HUDEP-2 (cell line): ENCODE results near the gene MAML3.
"Not testable (repeated sequence)": the region's sequence is repeated elsewhere in the genome, so short reads cannot be mapped to it uniquely, and the experiment has no call there.

ENCODE experiments used
- DNase-seq, 76 experiments: peaks; one replicate each; lab custom pipeline; 2025; ENCODE audit not compliant: unreplicated experiment in 76 of 76; lab: John Stamatoyannopoulos, UW

The MAML3 gene

DNA sequence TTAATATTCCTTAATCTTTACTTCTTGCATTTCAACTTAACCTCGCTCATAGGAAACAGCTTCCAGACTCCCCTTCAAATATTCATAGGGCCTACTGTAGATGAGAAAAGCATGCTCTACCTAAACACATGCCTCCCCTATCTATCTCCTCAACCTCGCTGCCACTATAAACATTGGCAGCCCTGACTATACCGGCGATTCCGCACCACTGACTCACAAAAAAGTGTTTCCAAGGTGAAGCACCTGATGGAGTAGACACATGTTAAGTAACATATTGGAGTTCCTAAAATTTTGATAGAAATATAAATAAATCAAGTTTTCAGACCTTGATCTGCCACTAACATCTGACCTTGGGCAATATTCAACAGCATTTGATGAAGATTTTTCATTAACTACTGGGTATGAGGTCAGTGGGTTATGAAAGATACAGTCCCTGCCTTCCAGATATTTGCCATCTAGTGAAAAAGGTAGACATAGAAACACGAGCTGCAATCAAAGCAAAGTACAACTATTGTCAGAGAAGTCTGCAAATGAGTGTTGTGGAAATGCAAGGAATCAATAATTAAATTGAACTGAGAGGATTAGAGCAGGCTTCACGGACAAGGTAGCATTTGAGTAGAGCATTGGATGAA lies 184.2 kb downstream of the MAML3 start:
- DNase-seq = no peak

DNA sequence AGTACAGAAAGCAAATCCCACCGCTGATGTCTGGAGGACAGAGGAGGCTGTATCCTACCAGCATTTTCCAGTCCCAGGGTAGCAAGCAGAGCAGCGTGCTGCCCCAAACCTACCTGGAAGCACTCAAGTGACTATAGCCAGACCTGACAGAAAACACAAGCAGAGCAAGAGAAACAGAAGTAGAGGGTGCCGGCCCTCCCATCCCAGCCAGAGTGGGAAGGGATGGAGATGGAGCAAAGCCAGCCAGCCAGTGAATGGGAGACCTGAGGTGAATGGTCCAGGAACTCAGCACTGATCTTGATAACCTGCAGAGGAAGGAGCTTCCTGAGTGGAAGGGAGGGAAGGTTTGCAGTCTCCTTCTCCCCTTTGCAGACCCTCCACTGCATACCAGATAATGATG lies 185.2 kb downstream of the MAML3 start:
- no peak for DNase-seq

DNA sequence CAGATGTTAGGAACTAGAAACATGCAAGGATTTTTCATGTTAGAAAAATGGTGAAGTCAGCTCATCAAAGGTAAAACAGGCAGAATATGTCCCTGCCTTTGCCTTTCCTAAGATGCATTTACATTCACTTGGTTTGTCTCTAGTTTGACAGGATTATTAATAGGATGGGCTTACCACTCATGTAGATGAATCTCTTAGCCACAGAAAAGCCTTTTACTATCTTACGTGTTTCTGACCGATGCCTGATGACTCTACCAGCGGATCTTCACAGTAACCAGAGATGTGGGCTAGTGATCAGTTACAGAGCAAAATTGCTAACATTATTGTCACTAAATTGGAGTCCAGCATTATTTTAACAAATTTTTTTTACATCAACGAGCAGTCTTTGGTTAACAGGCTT lies 187.6 kb downstream of the MAML3 start:
- no peak for DNase-seq

GRCh38 chr4:139965789-139966188 lies 188.2 kb downstream of the MAML3 start:
- DNase-seq = no peak

DNA sequence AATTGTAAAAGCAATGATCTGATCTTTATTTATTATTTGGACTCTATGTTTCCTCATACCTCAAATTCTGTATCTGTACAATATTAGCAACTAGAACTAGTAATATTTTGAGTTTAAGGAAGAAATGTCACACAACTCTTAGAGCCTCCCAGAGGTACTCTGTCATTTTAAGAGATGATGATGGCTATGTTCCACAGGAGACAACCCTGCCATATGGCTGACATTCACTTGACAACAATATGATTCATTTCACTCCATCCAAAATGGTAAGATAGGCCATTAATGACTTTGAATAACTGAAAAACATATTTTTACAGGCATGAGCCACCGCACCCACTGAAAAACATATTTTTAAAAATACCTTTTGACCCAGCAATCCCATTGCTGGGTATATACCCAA lies 190.3 kb downstream of the MAML3 start:
- DNase-seq = no peak

- no peak for DNase-seq
Measured at GRCh38 chr4:139962130-139962684, 191.8 kb downstream of the MAML3 start.

DNA sequence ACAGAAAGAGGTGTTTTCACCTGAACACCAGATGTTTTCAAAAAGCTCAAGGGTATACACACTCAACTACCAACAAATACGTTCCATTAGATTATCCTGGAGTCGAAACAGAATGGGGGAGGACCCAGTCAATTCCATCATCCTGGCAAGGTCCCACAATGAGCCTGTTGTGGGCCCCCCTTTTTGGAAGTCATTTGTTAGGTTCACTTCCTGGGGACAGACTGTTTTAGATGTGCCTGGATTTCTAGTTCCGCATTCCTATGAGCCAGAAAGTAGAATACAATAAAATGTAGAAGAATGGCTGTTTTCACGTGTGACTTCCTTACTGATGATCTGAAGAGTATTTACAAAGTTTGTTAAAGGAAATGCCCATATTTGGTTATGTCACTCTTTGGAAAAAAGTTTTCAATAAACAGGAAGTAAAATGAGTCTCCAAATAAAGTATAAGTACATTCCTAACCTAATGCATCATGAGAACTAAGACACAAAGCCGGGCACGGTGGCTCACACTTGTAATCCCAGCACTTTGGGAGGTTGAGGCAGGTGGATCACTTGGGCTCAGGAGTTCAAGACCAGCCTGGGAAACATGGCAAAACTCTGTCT lies 192.5 kb downstream of the MAML3 start:
- no peak for DNase-seq

- DNase-seq = no peak
Measured at GRCh38 chr4:139959396-139959795, 194.6 kb downstream of the MAML3 start.

DNA sequence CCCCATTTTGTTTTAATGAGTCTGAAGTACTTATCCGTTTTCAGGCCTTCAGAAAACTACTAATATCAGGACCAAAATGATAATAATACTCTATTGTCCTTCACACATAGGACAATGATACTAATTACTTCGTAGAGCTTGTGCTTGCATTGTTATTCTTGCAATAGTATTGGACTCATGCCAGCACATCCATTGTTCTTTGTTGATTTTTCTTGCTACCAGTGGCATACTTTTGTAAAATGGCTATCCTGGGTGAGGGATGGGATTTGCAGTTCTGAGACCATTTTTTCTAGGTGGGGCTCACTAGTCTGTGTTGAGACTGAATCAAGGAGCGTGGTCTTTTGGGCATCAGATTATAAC lies 195.3 kb downstream of the MAML3 start:
- no peak for DNase-seq

DNA sequence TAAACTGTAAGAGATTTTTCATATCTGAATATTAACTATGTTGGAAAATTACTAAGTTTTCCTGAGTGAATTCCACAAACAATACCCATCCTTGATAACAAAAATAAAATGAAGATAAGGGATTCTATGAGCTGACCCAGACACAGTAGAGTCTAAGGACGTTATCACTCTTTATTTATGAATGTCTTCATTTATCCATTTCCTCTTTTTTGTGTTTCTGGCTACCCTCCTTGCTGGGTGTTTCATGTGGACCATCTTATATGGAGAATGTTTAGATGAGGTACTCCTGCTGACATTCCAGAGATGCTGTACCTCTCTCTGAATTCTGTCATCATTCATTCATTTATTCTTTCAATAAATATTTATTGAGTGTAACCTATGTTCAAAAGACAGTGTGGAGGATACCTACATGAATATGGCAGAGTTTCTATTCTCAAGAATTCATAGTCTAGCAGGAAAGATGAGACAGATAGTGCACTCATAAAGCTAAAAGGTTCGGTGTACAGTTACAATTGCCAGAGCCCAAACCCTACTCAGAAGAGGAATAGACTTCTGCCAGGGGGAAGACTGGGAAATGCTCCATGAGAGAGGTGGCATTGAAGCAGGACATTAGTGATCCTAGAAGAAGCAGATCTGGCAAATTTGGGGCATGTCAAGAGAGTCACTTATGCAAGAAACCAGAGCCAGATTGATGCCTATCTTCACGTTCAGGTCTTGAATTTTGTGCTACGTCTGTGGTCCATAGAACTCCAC lies 195.8 kb downstream of the MAML3 start:
- DNase-seq = no peak

DNA sequence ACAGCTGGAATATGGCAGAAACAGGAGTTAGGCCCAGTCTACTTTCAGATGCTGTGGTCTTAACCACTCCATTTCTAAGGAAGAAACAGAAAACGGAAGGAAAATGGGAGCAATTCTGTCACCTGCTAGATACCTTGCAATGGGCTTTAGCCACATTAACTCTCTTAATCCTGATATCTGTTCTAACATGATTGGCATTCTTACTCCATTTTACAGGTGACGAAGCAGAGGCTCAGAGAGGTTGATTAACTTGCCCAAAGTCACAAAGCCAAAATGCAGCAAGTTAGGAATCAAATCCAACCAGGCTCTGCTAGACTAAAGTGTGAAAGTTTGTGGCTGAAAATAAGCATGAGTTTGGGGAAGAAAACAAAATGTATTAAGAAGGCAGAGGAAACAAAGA lies 196.9 kb downstream of the MAML3 start:
- no peak for DNase-seq

DNA sequence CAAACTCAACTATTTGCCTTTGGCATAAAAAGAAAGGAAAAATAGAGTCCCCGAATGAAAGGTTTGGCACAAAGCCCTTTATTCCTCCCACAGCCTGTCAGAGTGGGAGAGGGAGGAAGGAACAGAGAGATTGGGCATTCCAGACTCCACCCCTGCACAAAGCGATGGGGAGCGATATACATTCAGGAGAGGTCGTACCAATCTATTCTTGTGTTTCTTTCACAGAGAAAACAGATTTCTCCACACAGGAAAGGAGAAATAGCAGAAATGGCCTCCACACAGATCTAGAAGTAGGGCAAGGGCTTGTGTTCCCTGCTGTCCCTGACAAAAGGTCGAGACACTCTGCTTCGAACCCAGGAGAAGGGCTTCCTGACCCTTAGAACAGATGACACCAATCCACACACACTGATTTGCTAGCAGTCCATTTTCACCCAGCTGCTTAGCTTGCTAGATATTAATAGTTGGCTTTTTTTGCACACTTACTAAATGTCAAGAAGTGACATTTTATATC lies 197.4 kb downstream of the MAML3 start:
- no peak for DNase-seq

DNA sequence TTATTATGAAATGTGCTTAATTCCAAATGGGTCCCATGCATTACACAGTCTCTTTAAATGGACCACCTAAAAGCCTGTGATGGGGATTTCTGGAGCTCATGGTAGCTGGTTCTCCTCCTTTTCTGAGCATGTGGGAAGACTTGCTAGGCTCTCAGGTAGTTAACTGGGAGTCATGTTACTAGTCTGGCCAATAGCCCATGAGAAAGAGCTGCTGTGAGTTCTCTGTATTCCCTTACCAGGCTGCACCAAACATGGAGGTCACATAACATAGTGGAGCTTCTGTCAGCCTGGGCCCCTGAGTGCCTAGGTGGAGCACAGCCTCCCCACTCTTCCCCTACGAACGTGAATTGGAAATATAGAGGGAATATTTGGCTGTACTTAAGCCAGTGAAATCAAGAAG lies 198.4 kb downstream of the MAML3 start:
- no peak for DNase-seq

DNA sequence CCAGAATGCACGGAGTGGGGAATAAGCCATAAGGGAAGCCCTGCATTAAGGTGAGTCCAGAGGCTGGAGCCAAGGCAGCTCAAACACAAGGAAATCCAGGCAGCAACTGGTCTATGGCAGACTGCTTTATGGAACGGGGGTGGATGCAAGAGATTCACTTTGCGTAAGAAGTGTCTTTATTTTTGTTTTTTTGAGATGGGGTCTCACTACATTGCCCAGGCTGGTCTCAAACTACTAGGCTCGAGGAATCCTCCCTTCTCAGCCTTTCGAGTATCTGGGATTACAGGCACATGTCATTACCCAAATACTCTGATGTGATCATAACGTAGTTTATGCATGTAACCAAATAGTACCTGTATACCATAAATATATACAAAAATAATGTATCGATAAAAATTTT lies 199.5 kb downstream of the MAML3 start:
- DNase-seq = no peak

DNA sequence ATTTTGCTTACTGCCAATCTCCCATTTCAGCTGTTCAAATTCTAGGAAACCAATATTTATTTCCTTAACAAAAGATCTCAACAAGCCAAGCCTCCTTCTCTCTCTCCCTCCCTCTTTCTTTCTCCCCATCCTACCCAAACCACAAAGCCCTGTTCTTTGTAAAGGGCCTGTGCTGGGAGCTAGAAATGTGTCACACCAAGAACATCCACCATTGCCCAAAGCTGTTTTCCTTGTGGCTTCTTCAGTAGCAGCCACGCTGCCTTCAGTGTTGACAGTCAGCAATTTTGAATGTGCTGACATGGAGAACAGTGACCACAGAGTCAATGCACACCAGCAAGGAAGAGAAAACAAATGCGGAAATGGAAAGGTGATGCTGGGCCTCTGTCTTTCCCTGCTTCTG lies 203.0 kb downstream of the MAML3 start:
- no peak for DNase-seq

- no peak for DNase-seq
Measured at GRCh38 chr4:139950568-139950967, 203.4 kb downstream of the MAML3 start.

DNA sequence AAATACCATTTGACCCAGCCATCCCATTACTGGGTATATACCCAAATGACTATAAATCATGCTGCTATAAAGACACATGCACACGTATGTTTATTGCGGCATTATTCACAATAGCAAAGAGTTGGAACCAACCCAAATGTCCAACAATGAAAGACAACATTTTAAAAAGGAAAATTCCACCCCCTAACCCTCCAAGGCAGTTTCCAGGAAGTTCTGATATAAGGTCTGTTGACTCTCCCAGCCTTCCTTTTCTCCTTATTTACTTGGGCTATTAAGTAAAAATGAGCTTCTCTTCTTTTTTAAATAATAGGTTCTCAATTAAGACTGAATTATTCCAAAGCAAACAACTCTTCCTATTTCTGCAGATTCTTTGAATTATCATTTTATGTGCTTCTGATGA lies 209.1 kb downstream of the MAML3 start:
- not testable (repeated sequence) for DNase-seq

DNA sequence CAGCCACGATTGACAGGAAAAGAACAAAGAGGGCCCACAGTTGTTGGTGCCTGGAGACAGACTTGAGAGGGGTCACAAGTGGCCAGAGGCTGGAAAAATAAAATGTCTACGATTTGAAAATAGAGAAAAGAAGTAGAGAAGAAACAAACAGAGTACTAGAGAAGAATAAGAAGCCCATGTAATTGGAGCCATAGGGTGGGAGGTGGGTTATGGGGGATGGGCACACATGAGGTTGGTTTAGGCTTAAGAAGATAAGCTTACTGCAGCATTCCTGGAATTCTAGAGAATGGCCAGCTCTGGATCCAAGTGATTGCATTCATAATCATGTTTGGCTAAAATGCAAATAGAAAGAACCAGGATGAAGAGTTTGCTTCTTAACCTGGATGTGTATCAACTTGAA lies 210.7 kb downstream of the MAML3 start:
- DNase-seq = no peak

- no peak for DNase-seq
Measured at GRCh38 chr4:139942241-139942640, 211.7 kb downstream of the MAML3 start.

DNA sequence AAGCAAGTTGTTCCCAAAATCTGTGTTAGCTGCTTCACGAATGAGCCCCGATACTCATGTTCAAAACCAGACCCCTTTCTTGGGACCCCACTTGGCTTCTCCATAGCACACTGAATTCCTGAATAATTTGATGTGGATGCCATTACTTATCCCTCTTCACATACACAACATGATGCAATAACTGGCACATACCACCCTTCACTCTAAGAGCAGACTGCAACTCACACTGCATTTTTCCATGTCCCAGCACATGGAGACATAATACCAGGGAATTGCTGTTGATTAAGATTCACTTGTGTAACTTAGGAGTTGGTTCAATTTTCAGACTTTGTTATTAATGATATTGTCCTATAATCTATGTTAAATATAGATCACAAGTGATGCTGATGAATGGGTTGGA lies 213.4 kb downstream of the MAML3 start:
- no peak for DNase-seq

DNA sequence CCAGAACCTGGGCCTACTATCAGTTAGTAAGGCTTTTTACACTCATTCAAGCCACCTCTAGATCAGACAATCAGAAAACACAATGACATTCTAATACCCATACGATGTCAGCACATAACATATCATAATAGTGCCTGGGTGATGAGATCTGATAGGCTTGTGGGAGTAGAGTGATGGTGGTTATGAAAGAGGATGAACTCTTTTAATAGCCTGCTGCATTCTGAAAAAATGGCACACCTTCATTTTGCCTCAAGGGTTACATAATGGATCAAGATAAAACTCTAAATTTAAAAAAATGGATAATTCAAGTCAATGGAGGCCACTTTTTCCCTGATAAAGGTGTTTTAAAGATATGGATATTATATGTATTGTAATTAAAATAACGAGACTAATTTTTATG lies 215.6 kb downstream of the MAML3 start:
- no peak for DNase-seq

DNA sequence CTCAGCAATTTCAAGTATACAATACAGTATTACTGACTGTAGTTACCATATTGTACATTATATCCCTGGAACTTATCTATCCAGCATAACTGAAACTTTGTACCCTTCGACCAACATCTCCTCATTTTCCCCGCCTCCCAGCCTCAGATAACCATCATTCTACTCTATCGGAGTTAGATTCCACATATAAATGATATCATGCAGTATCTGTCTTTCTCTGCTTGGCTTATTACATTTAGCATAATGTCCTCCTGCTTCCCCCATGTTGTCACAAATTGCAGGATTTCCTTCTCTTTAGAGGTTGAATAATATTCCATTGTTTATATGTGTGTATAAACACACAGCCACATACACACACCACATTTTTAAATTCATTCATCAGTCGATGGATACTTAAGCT lies 218.1 kb downstream of the MAML3 start:
- DNase-seq = no peak
